Subcutaneous abdominal adipose tissue (tissue), 5 donors: ENCODE results near the gene SERPINB10.

Experiments used
- H3K27ac ChIP-seq: one replicate; pipeline ENCODE4 v1.7.0; 2013; ENCODE audit warnings: low read depth, mild to moderate bottlenecking, inconsistent platforms, low read length, moderate library complexity
- H3K27me3 ChIP-seq, 5 donors: one replicate each; pipeline ENCODE4 v1.7.0; 2013; ENCODE audit warnings: low read length in 5 of 5, inconsistent platforms in 1 of 5; ENCODE audit not compliant: control insufficient read depth in 5 of 5, insufficient read depth in 4 of 5
- H3K36me3 ChIP-seq, 5 donors: one replicate each; pipeline ENCODE4 v1.7.0; 2013; ENCODE audit warnings: low read length in 5 of 5; ENCODE audit not compliant: control insufficient read depth in 5 of 5, insufficient read depth in 5 of 5
- H3K4me1 ChIP-seq, 5 donors: one replicate each; pipeline ENCODE4 v1.7.0; 2013; ENCODE audit warnings: low read length in 5 of 5, mild to moderate bottlenecking in 3 of 5, moderate library complexity in 1 of 5; ENCODE audit not compliant: control insufficient read depth in 5 of 5, insufficient read depth in 5 of 5
- H3K4me3 ChIP-seq, 5 donors: one replicate each; pipeline ENCODE4 v1.7.0; 2013; ENCODE audit warnings: low read length in 5 of 5, low read depth in 1 of 5
- H3K9ac ChIP-seq, 5 donors: one replicate each; pipeline ENCODE4 v1.7.0; 2013; ENCODE audit warnings: low read length in 5 of 5, mild to moderate bottlenecking in 4 of 5, moderate library complexity in 3 of 5
- H3K9me3 ChIP-seq, 5 donors: one replicate each; pipeline ENCODE4 v1.7.0; 2013; ENCODE audit warnings: low read length in 5 of 5; ENCODE audit not compliant: control insufficient read depth in 5 of 5
- donor health status: healthy.
- donor health status: healthy.
- donor health status: healthy.
- donor health status: healthy.
- donor health status: healthy.

Gene SERPINB10

GRCh38 chr18:63907664-63908063, at the start of gene SERPINB10:
Gene SERPINB10 (plus strand): TSS chr18:63907958. CDS start chr18:63915511, 7,553 bp downstream.
- H3K27me3 ChIP-seq: no peaks in the 10 kb centered on the region
- H3K4me3 ChIP-seq: no peak within 1 kb of the TSS
- H3K9me3 ChIP-seq: no peaks in the 10 kb centered on the region
- peaks cover 0 to 4% (median 0%) of the 10 kb centered on the region in 5 donors for H3K4me1 ChIP-seq
- no peaks in the 10 kb centered on the region for H3K36me3 ChIP-seq
- no peak within 1 kb of the TSS for H3K27ac ChIP-seq
- no peak within 1 kb of the TSS for H3K9ac ChIP-seq

GRCh38 chr18:63858456-63858855, 49.3 kb upstream of the SERPINB10 start:
- Histone ChIP-seq H3K9ac (no peak overlapping the region), H3K27ac (no peak overlapping the region), H3K9me3 (no peaks in the 10 kb centered on the region), H3K4me3 (no peak overlapping the region), H3K4me1 (no peaks in the 10 kb centered on the region), H3K36me3 (no peaks in the 10 kb centered on the region), H3K27me3 (no peaks in the 10 kb centered on the region)

- H3K27me3 ChIP-seq: no peaks in the 10 kb centered on the region
- no peaks in the 10 kb centered on the region for H3K4me1 ChIP-seq
- H3K36me3 ChIP-seq: no peaks in the 10 kb centered on the region
- H3K27ac ChIP-seq: no peak overlapping the region
- no peak overlapping the region for H3K4me3 ChIP-seq
- no peaks in the 10 kb centered on the region for H3K9me3 ChIP-seq
- H3K9ac ChIP-seq: no peak overlapping the region
Measured at GRCh38 chr18:63859781-63860475, 47.8 kb upstream of the SERPINB10 start.

- H3K27ac ChIP-seq: no peak overlapping the region
- H3K4me1 ChIP-seq: no peaks in the 10 kb centered on the region
- no peak overlapping the region for H3K9ac ChIP-seq
- H3K4me3 ChIP-seq: no peak overlapping the region
- H3K36me3 ChIP-seq: no peaks in the 10 kb centered on the region
- no peaks in the 10 kb centered on the region for H3K9me3 ChIP-seq
- H3K27me3 ChIP-seq: no peaks in the 10 kb centered on the region
Measured at GRCh38 chr18:63860531-63860930, 47.2 kb upstream of the SERPINB10 start.

GRCh38 chr18:63867368-63868125, 40.2 kb upstream of the SERPINB10 start:
- no peak overlapping the region for H3K27ac ChIP-seq
- H3K36me3 ChIP-seq: no peaks in the 10 kb centered on the region
- peaks cover 0 to 1% (median 0%) of the 10 kb centered on the region in 5 donors for H3K4me1 ChIP-seq
- no peak overlapping the region for H3K4me3 ChIP-seq
- H3K9me3 ChIP-seq: no peaks in the 10 kb centered on the region
- no peaks in the 10 kb centered on the region for H3K27me3 ChIP-seq
- H3K9ac ChIP-seq: no peak overlapping the region

GRCh38 chr18:63868546-63868945, 39.2 kb upstream of the SERPINB10 start:
- Histone ChIP-seq H3K27me3 (no peaks in the 10 kb centered on the region), H3K36me3 (no peaks in the 10 kb centered on the region), H3K4me3 (no peak overlapping the region), H3K27ac (no peak overlapping the region), H3K4me1 (peaks cover 0 to 5% (median 0%) of the 10 kb centered on the region in 5 donors), H3K9ac (no peak overlapping the region), H3K9me3 (no peaks in the 10 kb centered on the region)

GRCh38 chr18:63869374-63869773, 38.4 kb upstream of the SERPINB10 start:
- H3K9ac ChIP-seq: no peak overlapping the region
- H3K27ac ChIP-seq: no peak overlapping the region
- H3K9me3 ChIP-seq: no peaks in the 10 kb centered on the region
- H3K27me3 ChIP-seq: no peaks in the 10 kb centered on the region
- no peaks in the 10 kb centered on the region for H3K36me3 ChIP-seq
- H3K4me1 ChIP-seq: peaks cover 0 to 5% (median 0%) of the 10 kb centered on the region in 5 donors
- no peak overlapping the region for H3K4me3 ChIP-seq

- Histone ChIP-seq H3K27me3 (no peaks in the 10 kb centered on the region), H3K27ac (no peak overlapping the region), H3K4me1 (peaks cover 0 to 5% (median 0%) of the 10 kb centered on the region in 5 donors)
Measured at GRCh38 chr18:63869851-63870250, 37.9 kb upstream of the SERPINB10 start.

GRCh38 chr18:63871836-63872235, 35.9 kb upstream of the SERPINB10 start:
- Histone ChIP-seq H3K9me3 (no peaks in the 10 kb centered on the region), H3K27me3 (no peaks in the 10 kb centered on the region), H3K36me3 (no peaks in the 10 kb centered on the region), H3K9ac (no peak overlapping the region), H3K4me3 (no peak overlapping the region), H3K4me1 (peaks cover 0 to 5% (median 0%) of the 10 kb centered on the region in 5 donors), H3K27ac (no peak overlapping the region)

More at GRCh38 chr18:63869851-63870250, 37.9 kb upstream of the SERPINB10 start:
- no peaks in the 10 kb centered on the region for H3K9me3 ChIP-seq
- no peaks in the 10 kb centered on the region for H3K36me3 ChIP-seq
- no peak overlapping the region for H3K9ac ChIP-seq
- H3K4me3 ChIP-seq: no peak overlapping the region

GRCh38 chr18:63872586-63872985, 35.2 kb upstream of the SERPINB10 start:
- Histone ChIP-seq H3K4me1 (peaks cover 0 to 5% (median 0%) of the 10 kb centered on the region in 5 donors), H3K9ac (no peak overlapping the region), H3K27ac (no peak overlapping the region), H3K36me3 (no peaks in the 10 kb centered on the region), H3K9me3 (no peaks in the 10 kb centered on the region), H3K27me3 (no peaks in the 10 kb centered on the region), H3K4me3 (no peak overlapping the region)
